Keratinocyte (primary cell): ENCODE measurements around the gene CHFR. TPM values are rescaled to one million over a fixed set of nuclear protein-coding genes. Genes with fewer than 3 reads are reported as not detected.
"Not testable (repeated sequence)": the region's sequence is repeated elsewhere in the genome, so short reads cannot be mapped to it uniquely, and the experiment has no call there.

Source experiments
- DNase-seq: peaks from one replicate; pipeline ENCODE4 v3.0.0-alpha.2; 2011; ENCODE audit warnings: low read depth, missing footprints, low spot score
- FAIRE-seq: peaks from 2 replicates; lab custom pipeline; 2011; peaks lifted over from hg19 to GRCh38; lab: Jason Lieb, UNC
- H2AFZ ChIP-seq: 2 replicates; pipeline ENCODE4 v1.6.0; 2012; ENCODE audit warnings: low read length, control low read depth, inconsistent platforms; ENCODE audit not compliant: control insufficient read depth
- H3K27ac ChIP-seq: 2 replicates; pipeline ENCODE4 v1.5.1; 2011; ENCODE audit warnings: low read length; ENCODE audit not compliant: control insufficient read depth, insufficient read depth
- H3K27me3 ChIP-seq: 3 replicates; pipeline ENCODE4 v1.6.0; 2011; ENCODE audit warnings: low read length; ENCODE audit not compliant: control insufficient read depth, insufficient read depth; ENCODE audit errors: extremely low read depth
- H3K36me3 ChIP-seq, 2 experiments: 2 replicates in 1 of 2; 3 replicates in 1 of 2; pipeline ENCODE4 v1.5.1; 2011; ENCODE audit warnings: low read length in 2 of 2, mild to moderate bottlenecking in 1 of 2; ENCODE audit not compliant: control insufficient read depth in 2 of 2, insufficient read depth in 2 of 2; ENCODE audit errors: extremely low read depth in 1 of 2
- H3K4me1 ChIP-seq: 3 replicates; pipeline ENCODE4 v1.5.1; 2011; ENCODE audit warnings: low read length; ENCODE audit not compliant: control insufficient read depth, insufficient read depth; ENCODE audit errors: extremely low read depth
- H3K4me2 ChIP-seq: 3 replicates; pipeline ENCODE4 v1.6.0; 2011; ENCODE audit warnings: low read depth, low read length; ENCODE audit not compliant: control insufficient read depth, insufficient read depth; ENCODE audit errors: extremely low read depth
- H3K4me3 ChIP-seq, 3 experiments: fragments of 200-600 bp in 1 of 3; sonication (generic) in 1 of 3; 2 replicates in 2 of 3; 3 replicates in 1 of 3; pipeline ENCODE4 v1.5.1; 2011 to 2016; ENCODE audit warnings: low read length in 3 of 3, mild to moderate bottlenecking in 3 of 3, control low read depth in 2 of 3, inconsistent platforms in 1 of 3, low read depth in 1 of 3, mixed read lengths in 1 of 3, mixed run types in 1 of 3, moderate library complexity in 1 of 3; ENCODE audit not compliant: control insufficient read depth in 2 of 3, insufficient read depth in 2 of 3; ENCODE audit errors: extremely low read depth in 1 of 3
- H3K79me2 ChIP-seq: 2 replicates; pipeline ENCODE4 v1.6.0; 2012; ENCODE audit warnings: low read length; ENCODE audit not compliant: control insufficient read depth, insufficient read depth
- H3K9ac ChIP-seq: 3 replicates; pipeline ENCODE4 v1.6.0; 2011; ENCODE audit warnings: low read length; ENCODE audit not compliant: control insufficient read depth, insufficient read depth; ENCODE audit errors: extremely low read depth
- H3K9me1 ChIP-seq: 3 replicates; pipeline ENCODE4 v1.6.0; 2011; ENCODE audit warnings: low read length; ENCODE audit not compliant: control insufficient read depth, insufficient read depth; ENCODE audit errors: extremely low read depth
- H3K9me3 ChIP-seq: 2 replicates; pipeline ENCODE4 v1.5.1; 2012; ENCODE audit warnings: low read depth, low read length; ENCODE audit not compliant: control insufficient read depth
- H4K20me1 ChIP-seq: 3 replicates; pipeline ENCODE4 v1.6.0; 2011; ENCODE audit warnings: low read length; ENCODE audit not compliant: control insufficient read depth, insufficient read depth; ENCODE audit errors: extremely low read depth
- EZH2 ChIP-seq: IDR thresholded peaks from one replicate; pipeline ENCODE4 v1.6.1; 2012; ENCODE audit warnings: inconsistent platforms, mild to moderate bottlenecking, low read length, moderate library complexity
- dilution Hi-C: fragments of 300-500 bp; cut with MboI; formaldehyde crosslinking; loops from one replicate; pipeline ENCODE4 v1.7.0; 2020; ENCODE audit warnings: low sequenced_read_pairs; ENCODE audit not compliant: extremely low pct_ligation_motif_present
- polyA plus RNA-seq, 5 experiments: library from polyadenylated mRNA; depleted of rRNA in 3 of 5; stranded (reverse) in 3 of 5; stranded (forward) in 1 of 5; unstranded in 1 of 5; fragments of >200 nt; gene quantifications; 1 replicate in 1 of 5; 2 replicates in 3 of 5; 3 replicates in 1 of 5; pipeline versions ENCODE4 v1.2.1 to v1.2.3, GENCODE V29; 2011 to 2012; ENCODE audit warnings: missing spikeins in 2 of 5, low read depth in 1 of 5, low replicate concordance in 1 of 5
- TF ChIP-seq, protein P1 (sequence below), 3 experiments: IDR thresholded peaks in 1 of 3; conservative IDR thresholded peaks in 1 of 3; optimal IDR thresholded peaks in 1 of 3; 2 replicates in 2 of 3; 3 replicates in 1 of 3; pipeline versions ENCODE3 to v1.5.1; 2011; ENCODE audit warnings: low read length in 3 of 3, mild to moderate bottlenecking in 3 of 3, moderate library complexity in 2 of 3, control low read depth in 1 of 3, inconsistent platforms in 1 of 3; ENCODE audit not compliant: insufficient read depth in 2 of 3; ENCODE audit errors: extremely low read depth in 1 of 3

CHFR gene
- polyA plus RNA-seq, 1 donor (not counting 4 experiments of a cell fraction or from before 2014, with no cell fraction given): 35.8 TPM

DNA sequence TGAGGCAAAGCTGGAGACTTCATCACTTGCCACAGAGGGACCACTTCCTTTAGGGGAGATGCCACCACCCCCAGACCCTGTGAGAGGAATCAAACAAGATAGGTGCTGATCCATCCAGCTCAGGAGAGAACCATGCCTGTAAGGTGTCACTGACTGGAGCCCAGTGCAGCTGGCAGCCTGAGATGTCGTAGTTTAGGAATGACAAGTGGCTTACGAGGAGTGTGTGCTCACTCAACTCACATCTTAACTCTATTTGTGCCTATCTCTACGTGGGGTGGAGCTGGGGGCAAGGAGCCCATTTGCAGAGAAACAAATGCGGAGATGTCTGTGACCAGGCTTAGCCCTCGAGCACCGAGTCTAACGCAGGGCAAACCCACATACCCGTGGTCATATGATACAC, 25.8 kb downstream of the CHFR start:
- H3K9ac ChIP-seq: no peak overlapping the region
- H3K4me2 ChIP-seq: no peak overlapping the region
- no peaks in the 10 kb centered on the region for H3K27me3 ChIP-seq
- no peaks in the 10 kb centered on the region for H3K9me1 ChIP-seq
- H3K27ac ChIP-seq: no peak overlapping the region
- no peak for DNase-seq
- H4K20me1 ChIP-seq: no peaks in the 10 kb centered on the region
- peaks cover 5% of the 10 kb centered on the region for H3K9me3 ChIP-seq
- dilution Hi-C loops: no loop called here
- H3K36me3 ChIP-seq: peaks cover 26 to 35% of the 10 kb centered on the region in 2 experiments
- H3K4me3 ChIP-seq: no peak overlapping the region
- no peak for FAIRE-seq
- peaks cover 9% of the 10 kb centered on the region for H3K4me1 ChIP-seq
- no peak overlapping the region for H2AFZ ChIP-seq
- peaks cover 3% of the 10 kb centered on the region for H3K79me2 ChIP-seq
- TF ChIP-seq, protein P1, sequence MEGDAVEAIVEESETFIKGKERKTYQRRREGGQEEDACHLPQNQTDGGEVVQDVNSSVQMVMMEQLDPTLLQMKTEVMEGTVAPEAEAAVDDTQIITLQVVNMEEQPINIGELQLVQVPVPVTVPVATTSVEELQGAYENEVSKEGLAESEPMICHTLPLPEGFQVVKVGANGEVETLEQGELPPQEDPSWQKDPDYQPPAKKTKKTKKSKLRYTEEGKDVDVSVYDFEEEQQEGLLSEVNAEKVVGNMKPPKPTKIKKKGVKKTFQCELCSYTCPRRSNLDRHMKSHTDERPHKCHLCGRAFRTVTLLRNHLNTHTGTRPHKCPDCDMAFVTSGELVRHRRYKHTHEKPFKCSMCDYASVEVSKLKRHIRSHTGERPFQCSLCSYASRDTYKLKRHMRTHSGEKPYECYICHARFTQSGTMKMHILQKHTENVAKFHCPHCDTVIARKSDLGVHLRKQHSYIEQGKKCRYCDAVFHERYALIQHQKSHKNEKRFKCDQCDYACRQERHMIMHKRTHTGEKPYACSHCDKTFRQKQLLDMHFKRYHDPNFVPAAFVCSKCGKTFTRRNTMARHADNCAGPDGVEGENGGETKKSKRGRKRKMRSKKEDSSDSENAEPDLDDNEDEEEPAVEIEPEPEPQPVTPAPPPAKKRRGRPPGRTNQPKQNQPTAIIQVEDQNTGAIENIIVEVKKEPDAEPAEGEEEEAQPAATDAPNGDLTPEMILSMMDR (optimal IDR thresholded peaks at IDR 0.05 in 1 of 3, IDR thresholded peaks at IDR 0.05 in 1 of 3, conservative IDR thresholded peaks at IDR 0.05 in 1 of 3; ENCODE audit: extremely low read depth in 1 of 3, insufficient read depth in 2 of 3, low read length in 3 of 3): no peak
- no peak for TF ChIP-seq EZH2

DNA sequence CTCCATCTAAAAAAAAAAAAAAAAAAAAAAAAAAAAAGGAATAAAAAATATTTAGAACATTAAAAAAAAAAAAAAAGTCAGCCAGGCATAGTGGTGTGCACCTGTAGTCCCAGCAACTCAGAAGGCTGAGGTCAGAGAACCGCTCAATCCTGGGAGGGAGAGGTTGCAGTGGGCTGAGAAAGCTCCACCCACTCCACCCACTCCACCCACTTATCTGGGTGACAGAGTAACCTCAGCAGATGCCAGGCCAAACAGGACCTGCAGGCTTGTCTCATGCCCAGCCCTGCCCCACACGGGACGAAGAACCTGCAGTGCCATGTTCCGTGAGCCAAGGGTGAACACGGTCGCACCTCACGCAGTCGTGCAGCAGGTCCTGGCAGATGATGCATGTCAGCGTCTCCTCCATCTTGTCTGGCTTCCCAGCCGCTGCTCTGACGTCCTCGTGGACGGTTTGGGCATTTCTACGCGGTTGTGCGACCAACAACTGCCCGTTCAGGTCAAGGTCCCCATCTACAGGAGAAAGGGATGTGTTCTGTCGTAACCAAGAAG, 28.6 kb downstream of the CHFR start:
- no peaks in the 10 kb centered on the region for H3K79me2 ChIP-seq
- H3K9me3 ChIP-seq: no peaks in the 10 kb centered on the region
- no peak overlapping the region for H3K4me3 ChIP-seq
- H3K4me1 ChIP-seq: no peaks in the 10 kb centered on the region
- H3K36me3 ChIP-seq: peaks cover 32 to 39% of the 10 kb centered on the region in 2 experiments
- no peak overlapping the region for H3K9ac ChIP-seq
- FAIRE-seq (no peak), DNase-seq (no peak)
- dilution Hi-C loops: no loop called here
- no peaks in the 10 kb centered on the region for H3K9me1 ChIP-seq
- H2AFZ ChIP-seq: no peak overlapping the region
- H3K27me3 ChIP-seq: no peaks in the 10 kb centered on the region
- TF ChIP-seq, protein P1 (optimal IDR thresholded peaks at IDR 0.05 in 1 of 3, IDR thresholded peaks at IDR 0.05 in 1 of 3, conservative IDR thresholded peaks at IDR 0.05 in 1 of 3; ENCODE audit: extremely low read depth in 1 of 3, insufficient read depth in 2 of 3, low read length in 3 of 3): no peak
- no peak for TF ChIP-seq EZH2
- H3K4me2 ChIP-seq: no peak overlapping the region
- no peaks in the 10 kb centered on the region for H4K20me1 ChIP-seq
- no peak overlapping the region for H3K27ac ChIP-seq

DNA sequence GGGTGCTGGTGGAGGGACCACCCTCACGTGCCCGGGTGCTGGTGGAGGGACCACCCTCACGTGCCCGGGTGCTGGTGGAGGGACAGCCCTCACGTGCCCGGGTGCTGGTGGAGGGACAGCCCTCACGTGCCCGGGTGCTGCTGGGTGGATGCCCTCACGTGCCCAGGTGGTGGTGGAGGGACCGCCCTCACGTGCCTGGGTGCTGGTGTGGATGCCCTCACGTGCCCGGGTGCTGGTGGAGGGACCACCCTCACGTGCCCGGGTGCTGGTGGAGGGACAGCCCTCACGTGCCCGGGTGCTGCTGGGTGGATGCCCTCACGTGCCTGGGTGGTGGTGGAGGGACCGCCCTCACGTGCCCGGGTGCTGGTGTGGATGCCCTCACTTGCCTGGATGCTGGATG, 30.4 kb downstream of the CHFR start:
- dilution Hi-C loops, FAIRE-seq: not testable (repeated sequence)
- peaks cover 37 to 45% of the 10 kb centered on the region in 2 experiments for H3K36me3 ChIP-seq

More for the DNA sequence above, 30.4 kb downstream of the CHFR start:
- H3K27ac ChIP-seq, H3K9me3 ChIP-seq, H3K27me3 ChIP-seq, H3K9ac ChIP-seq, DNase-seq, H3K79me2 ChIP-seq, H3K4me1 ChIP-seq, H3K9me1 ChIP-seq, H3K4me3 ChIP-seq, H3K4me2 ChIP-seq, H4K20me1 ChIP-seq, H2AFZ ChIP-seq: not testable (repeated sequence)
